Measurements from ENCODE around the gene ADARB1. TPM values are rescaled to one million over a fixed set of nuclear protein-coding genes. Genes with fewer than 3 reads are reported as not detected.
A peak's percentile ranks its signal among the peaks of the same experiment; 100 is the strongest.

The ADARB1 gene
- total and polyA plus RNA-seq, 12 donors, result 7.2 to 21.6 (median 16.1) TPM

GRCh38 chr21:45161038-45161945 lies 86.9 kb downstream of the ADARB1 start:
- Histone ChIP-seq H3K9me3 (replicated peaks in 1 of 3) (no peaks in the 10 kb centered on the region), H3K36me3 (replicated peaks in 1 of 2) (no peaks in the 10 kb centered on the region), H3K27ac (no peak overlapping the region), H3K4me3 (no peak overlapping the region), H3K27me3 (no peaks in the 10 kb centered on the region), H3K4me1 (replicated peaks in 1 of 2) (no peaks in the 10 kb centered on the region)
- TF ChIP-seq POLR2A (IDR thresholded peaks at IDR 0.05), result no peak
- no peak for TF ChIP-seq CTCF (IDR thresholded peaks at IDR 0.05)
- 87 to 93% (median 91%) methylated on average over 3 to 18 of the region's 18 CpGs for WGBS, 4 donors
- intact Hi-C loops (cut with DNase I), result no loop called here
- no peak for DNase-seq

DNA sequence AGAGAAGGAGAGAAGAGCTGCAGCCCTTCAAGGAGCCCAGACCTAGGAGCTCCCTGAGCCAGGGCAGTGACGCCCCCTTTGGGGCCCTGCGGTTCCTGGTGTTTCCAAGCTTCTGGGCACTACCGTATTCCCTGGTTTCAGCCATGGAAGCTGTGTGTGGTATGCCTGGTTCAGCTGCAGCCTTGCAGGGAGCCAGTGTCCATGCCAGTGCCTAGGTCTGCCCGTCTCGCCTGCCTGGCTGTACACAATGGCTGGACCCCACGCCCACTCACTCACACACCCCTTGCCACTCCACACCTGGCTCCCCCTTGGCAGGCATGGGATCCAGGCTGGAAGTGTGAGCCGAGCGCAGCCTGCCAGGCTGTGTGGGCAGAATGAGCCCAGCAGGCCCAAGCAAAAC lies 87.7 kb downstream of the ADARB1 start:
- H3K27ac ChIP-seq, result no peak overlapping the region
- H3K9me3 ChIP-seq (replicated peaks in 1 of 3), result no peaks in the 10 kb centered on the region
- intact Hi-C loops (cut with DNase I), result no loop called here
- no peak overlapping the region for H3K4me3 ChIP-seq
- no peaks in the 10 kb centered on the region for H3K27me3 ChIP-seq
- 72 to 91% (median 82%) methylated on average over 6 to 8 of the region's 8 CpGs for WGBS, 4 donors
- peaks cover 0 to 4% of the 10 kb centered on the region in 2 donors for H3K4me1 ChIP-seq (replicated peaks in 1 of 2)
- H3K36me3 ChIP-seq (replicated peaks in 1 of 2), result no peaks in the 10 kb centered on the region
- DNase-seq, result no peak
- TF ChIP-seq CTCF (IDR thresholded peaks at IDR 0.05) (no peak), POLR2A (IDR thresholded peaks at IDR 0.05) (no peak)

DNA sequence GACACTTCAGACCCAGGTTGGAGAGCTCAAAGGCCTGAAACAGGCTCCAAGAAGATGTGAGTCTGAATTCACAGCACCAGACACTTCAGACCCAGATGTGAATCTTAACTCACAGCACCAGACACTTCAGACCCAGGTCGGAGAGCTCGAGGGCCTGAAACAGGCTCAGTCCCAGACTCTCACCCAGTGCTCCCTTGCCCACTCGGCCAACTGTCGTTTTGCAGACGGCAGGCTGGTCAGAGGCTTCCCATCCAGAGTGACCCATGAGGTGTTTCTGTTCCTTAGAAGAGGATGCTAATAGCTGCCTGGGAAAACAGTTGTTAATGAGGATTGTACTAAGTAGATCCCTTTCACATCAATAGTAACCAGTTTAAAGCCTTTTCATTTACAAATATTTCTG lies 88.4 kb downstream of the ADARB1 start:
- no peaks in the 10 kb centered on the region for H3K9me3 ChIP-seq (replicated peaks in 1 of 3)
- DNase-seq, result no peak
- intact Hi-C loops (cut with DNase I), result no loop called here
- no peak overlapping the region for H3K27ac ChIP-seq
- no peaks in the 10 kb centered on the region for H3K27me3 ChIP-seq
- TF ChIP-seq CTCF (IDR thresholded peaks at IDR 0.05) (no peak), POLR2A (IDR thresholded peaks at IDR 0.05) (no peak)
- 80 to 100% (median 87%) methylated on average over 2 to 5 of the region's 5 CpGs for WGBS, 4 donors
- peaks cover 4 to 11% of the 10 kb centered on the region in 2 donors for H3K4me1 ChIP-seq (replicated peaks in 1 of 2)
- H3K4me3 ChIP-seq, result no peak overlapping the region
- H3K36me3 ChIP-seq (replicated peaks in 1 of 2), result no peaks in the 10 kb centered on the region

- Histone ChIP-seq H3K27me3 (no peaks in the 10 kb centered on the region), H3K4me3 (no peak overlapping the region), H3K4me1 (replicated peaks in 1 of 2) (peaks cover 8 to 13% of the 10 kb centered on the region in 2 donors), H3K9me3 (replicated peaks in 1 of 3) (no peaks in the 10 kb centered on the region), H3K36me3 (replicated peaks in 1 of 2) (no peaks in the 10 kb centered on the region), H3K27ac (peak overlapping the region in 1 of 5 donors; percentile 6)
- DNase-seq, result no peak
- WGBS, 4 donors, result 84 to 90% (median 88%) methylated on average over 2 to 12 of the region's 12 CpGs
- no peak for TF ChIP-seq POLR2A (IDR thresholded peaks at IDR 0.05)
- no peak for TF ChIP-seq CTCF (IDR thresholded peaks at IDR 0.05)
- intact Hi-C loops (cut with DNase I), result no loop called here
These were observed 89.2 kb downstream of the ADARB1 start for GRCh38 chr21:45163413-45164123.
